Renal cortex interstitium (tissue), 11 donors: ENCODE data around the gene MCC. TPM values are rescaled to one million over a fixed set of nuclear protein-coding genes. Genes with fewer than 3 reads are reported as not detected.
"Not testable (repeated sequence)": the region's sequence is repeated elsewhere in the genome, so short reads cannot be mapped to it uniquely, and the experiment has no call there.

Source experiments
- DNase-seq, 11 donors: peaks; one replicate each; pipeline ENCODE4 v3.0.0-alpha.2; 2013; ENCODE audit warnings: low read depth in 9 of 11, low spot score in 4 of 11; ENCODE audit errors: extremely low read depth in 1 of 11
- polyA plus RNA-seq, 3 donors: library from polyadenylated mRNA; unstranded; fragments of 120-200 nt; gene quantifications; one replicate each; pipeline ENCODE4 v1.2.1, GENCODE V29; 2013; ENCODE audit not compliant: insufficient read length in 3 of 3

MCC gene
- polyA plus RNA-seq, 3 donors, result 28.4 to 32.1 (median 29.9) TPM

- DNase-seq, result no peak
Observed at GRCh38 chr5:113446358-113446927, 41.8 kb downstream of the MCC start.

GRCh38 chr5:113437111-113437510, 51.1 kb downstream of the MCC start:
- DNase-seq, result no peak

GRCh38 chr5:113435575-113435974, 52.7 kb downstream of the MCC start:
- DNase-seq, result no peak

- no peak for DNase-seq
Observed at GRCh38 chr5:113434889-113435288, 53.4 kb downstream of the MCC start, which contains the start of gene TSSK1B. Gene TSSK1B (minus strand): TSS chr5:113434989. CDS start chr5:113434839, 150 bp downstream.

GRCh38 chr5:113433862-113434612, 54.2 kb downstream of the MCC start:
- DNase-seq, result no peak

- no peak for DNase-seq
Observed at GRCh38 chr5:113433071-113433470, 55.2 kb downstream of the MCC start.

- DNase-seq, result no peak
Observed at GRCh38 chr5:113427871-113428574, 60.2 kb downstream of the MCC start.

- DNase-seq, result no peak
Observed at GRCh38 chr5:113425909-113426308, 62.3 kb downstream of the MCC start.

GRCh38 chr5:113421693-113422092, 66.6 kb downstream of the MCC start:
- no peak for DNase-seq

- DNase-seq, result no peak
Observed at GRCh38 chr5:113405530-113405929, 82.7 kb downstream of the MCC start.

- no peak for DNase-seq
Observed at GRCh38 chr5:113404269-113404668, 84.0 kb downstream of the MCC start.

- not testable (repeated sequence) for DNase-seq
Observed at GRCh38 chr5:113397986-113398385, 90.3 kb downstream of the MCC start.

- no peak for DNase-seq
Observed at GRCh38 chr5:113397046-113397445, 91.2 kb downstream of the MCC start.

GRCh38 chr5:113394658-113395057, 93.6 kb downstream of the MCC start:
- no peak for DNase-seq

GRCh38 chr5:113390224-113390623, 98.0 kb downstream of the MCC start:
- no peak for DNase-seq

GRCh38 chr5:113389116-113389515, 99.1 kb downstream of the MCC start:
- DNase-seq, result no peak

GRCh38 chr5:113387844-113388243, 100.4 kb downstream of the MCC start:
- no peak for DNase-seq

GRCh38 chr5:113384782-113385285, 103.4 kb downstream of the MCC start:
- DNase-seq, result no peak

- no peak for DNase-seq
Observed at GRCh38 chr5:113382731-113383130, 105.5 kb downstream of the MCC start.

- DNase-seq, result no peak
Observed at GRCh38 chr5:113381791-113382190, 106.5 kb downstream of the MCC start.
